H9 (cell line): ENCODE data around the gene CMPK2. TPM values are rescaled to one million over a fixed set of nuclear protein-coding genes. Genes with fewer than 3 reads are reported as not detected.

Experiments used
- DNase-seq: peaks from one replicate; pipeline ENCODE4 v3.0.0-alpha.2; 2017
- H2AFZ ChIP-seq: one replicate; pipeline ENCODE4 v1.6.1; 2013; ENCODE audit warnings: mild to moderate bottlenecking, low read length, control low read depth, moderate library complexity
- H2AK5ac ChIP-seq: 2 replicates; pipeline ENCODE4 v1.6.1; 2013; ENCODE audit warnings: low read length, control low read depth, mixed read lengths; ENCODE audit not compliant: insufficient read length
- H2BK120ac ChIP-seq: one replicate; pipeline ENCODE4 v1.6.1; 2013; ENCODE audit warnings: low read depth, mild to moderate bottlenecking, low read length, control low read depth, inconsistent platforms; ENCODE audit not compliant: poor library complexity, severe bottlenecking
- H2BK12ac ChIP-seq: 2 replicates; pipeline ENCODE4 v1.6.1; 2013; ENCODE audit warnings: low read length, control low read depth, mixed read lengths, low read depth; ENCODE audit not compliant: insufficient read length
- H2BK15ac ChIP-seq: 2 replicates; pipeline ENCODE4 v1.6.1; 2013; ENCODE audit warnings: low read depth, low read length, control low read depth
- H2BK20ac ChIP-seq: one replicate; pipeline ENCODE4 v1.6.1; 2013; ENCODE audit warnings: low read depth, mild to moderate bottlenecking, low read length, control low read depth, inconsistent platforms; ENCODE audit not compliant: poor library complexity, severe bottlenecking
- H2BK5ac ChIP-seq: 2 replicates; pipeline ENCODE4 v1.6.1; 2013; ENCODE audit warnings: low read length, control low read depth, mixed read lengths; ENCODE audit not compliant: insufficient read length
- H3K14ac ChIP-seq: 2 replicates; pipeline ENCODE4 v1.6.1; 2013; ENCODE audit warnings: low read length, control low read depth; ENCODE audit not compliant: insufficient read depth
- H3K18ac ChIP-seq: 2 replicates; pipeline ENCODE4 v1.6.1; 2013; ENCODE audit warnings: low read depth, mild to moderate bottlenecking, mixed read lengths, low read length, control low read depth; ENCODE audit not compliant: insufficient read length
- H3K23ac ChIP-seq: 2 replicates; pipeline ENCODE4 v1.6.1; 2013; ENCODE audit warnings: low read length, control low read depth, mixed read lengths, low read depth; ENCODE audit not compliant: insufficient read length
- H3K23me2 ChIP-seq: 2 replicates; pipeline ENCODE4 v1.6.1; 2013; ENCODE audit warnings: low read depth, mild to moderate bottlenecking, mixed read lengths, low read length, control low read depth; ENCODE audit not compliant: insufficient read length, poor library complexity, severe bottlenecking
- H3K27ac ChIP-seq: 2 replicates; pipeline ENCODE4 v1.5.1; 2013; ENCODE audit warnings: low read length, control low read depth, mixed read lengths, low read depth; ENCODE audit not compliant: insufficient read length
- H3K27me3 ChIP-seq: 2 replicates; pipeline ENCODE4 v1.6.1; 2013; ENCODE audit warnings: low read length, control low read depth, inconsistent platforms; ENCODE audit not compliant: insufficient read depth
- H3K4ac ChIP-seq: 2 replicates; pipeline ENCODE4 v1.6.1; 2013; ENCODE audit warnings: low read depth, mild to moderate bottlenecking, control low read depth, inconsistent platforms, low read length, moderate library complexity
- H3K4me1 ChIP-seq: 2 replicates; pipeline ENCODE4 v1.6.1; 2013; ENCODE audit warnings: low read length, control low read depth, inconsistent platforms; ENCODE audit not compliant: insufficient read depth
- H3K4me2 ChIP-seq: 2 replicates; pipeline ENCODE4 v1.6.1; 2013; ENCODE audit warnings: low read length, control low read depth, mixed read lengths; ENCODE audit not compliant: insufficient read length, insufficient read depth
- H3K56ac ChIP-seq: 2 replicates; pipeline ENCODE4 v1.6.1; 2013; ENCODE audit warnings: low read depth, mild to moderate bottlenecking, mixed read lengths, low read length, control low read depth; ENCODE audit not compliant: insufficient read length
- H3K79me1 ChIP-seq: 2 replicates; pipeline ENCODE4 v1.6.1; 2013; ENCODE audit warnings: low read depth, mild to moderate bottlenecking, moderate library complexity, low read length, control low read depth, inconsistent platforms; ENCODE audit not compliant: insufficient read depth, poor library complexity, severe bottlenecking
- H3K79me2 ChIP-seq: 2 replicates; pipeline ENCODE4 v1.6.1; 2013; ENCODE audit warnings: low read length, control low read depth, inconsistent platforms; ENCODE audit not compliant: insufficient read depth
- H3K9ac ChIP-seq: 2 replicates; pipeline ENCODE4 v1.6.1; 2013; ENCODE audit warnings: low read length, control low read depth, mixed read lengths; ENCODE audit not compliant: insufficient read length; ENCODE audit errors: extremely low read depth
- H3K9me3 ChIP-seq: one replicate; pipeline ENCODE4 v1.6.1; 2013; ENCODE audit warnings: low read depth, low read length, inconsistent platforms; ENCODE audit not compliant: control insufficient read depth
- H3T11ph ChIP-seq: one replicate; pipeline ENCODE4 v1.6.1; 2013; ENCODE audit warnings: mild to moderate bottlenecking, low read length, control low read depth, inconsistent platforms
- H4K20me1 ChIP-seq: one replicate; pipeline ENCODE4 v1.6.1; 2013; ENCODE audit not compliant: control insufficient read depth, insufficient read length, insufficient read depth
- H4K5ac ChIP-seq: 2 replicates; pipeline ENCODE4 v1.6.1; 2013; ENCODE audit warnings: low read depth, mild to moderate bottlenecking, mixed read lengths, low read length, control low read depth; ENCODE audit not compliant: insufficient read length
- H4K8ac ChIP-seq: replicated peaks from 2 replicates; pipeline ENCODE4 v1.6.1; 2013; ENCODE audit warnings: low read length, control low read depth, mixed read lengths, low read depth; ENCODE audit not compliant: insufficient read length
- H4K91ac ChIP-seq: 2 replicates; pipeline ENCODE4 v1.6.1; 2013; ENCODE audit warnings: low read depth, mild to moderate bottlenecking, moderate library complexity, mixed read lengths, low read length, control low read depth; ENCODE audit not compliant: insufficient read length
- H3K27ac Mint-ChIP-seq, 3 experiments: 2 replicates in 2 of 3; 3 replicates in 1 of 3; pipeline ENCODE4 v1.8.0; 2020 to 2021; ENCODE audit warnings: mixed read lengths in 3 of 3, mild to moderate bottlenecking in 1 of 3, moderate library complexity in 1 of 3
- H3K27me3 Mint-ChIP-seq: 2 replicates; pipeline ENCODE4 v1.8.0; 2021; ENCODE audit warnings: low read depth, mild to moderate bottlenecking, moderate library complexity, mixed read lengths
- H3K36me3 Mint-ChIP-seq, 3 experiments: 2 replicates in 2 of 3; 3 replicates in 1 of 3; pipeline ENCODE4 v1.8.0; 2020 to 2021; ENCODE audit warnings: low read depth in 3 of 3, mixed read lengths in 3 of 3; ENCODE audit not compliant: insufficient read depth in 1 of 3
- H3K4me1 Mint-ChIP-seq, 2 experiments: 2 replicates each; pipeline ENCODE4 v1.8.0; 2020; ENCODE audit warnings: mixed read lengths in 2 of 2
- H3K4me3 Mint-ChIP-seq, 2 experiments: 2 replicates in 1 of 2; 3 replicates in 1 of 2; pipeline ENCODE4 v1.8.0; 2020 to 2021; ENCODE audit warnings: mild to moderate bottlenecking in 2 of 2, mixed read lengths in 2 of 2, moderate library complexity in 1 of 2
- H3K9me3 Mint-ChIP-seq, 2 experiments: 2 replicates in 1 of 2; 3 replicates in 1 of 2; pipeline ENCODE4 v1.8.0; 2020; ENCODE audit warnings: mild to moderate bottlenecking in 2 of 2, mixed read lengths in 2 of 2, moderate library complexity in 1 of 2
- WGBS: extraction: QIAGEN DNeasy Blood & Tissue Kit; methylation state at CpG from one replicate; pipeline ENCODE4 v1.1.7; 2013; ENCODE audit warnings: missing lambda C conversion rate, low lambda C conversion rate, mixed read lengths; ENCODE audit not compliant: insufficient read length; ENCODE audit errors: extremely low coverage; 5-methylcytosine and 5-hydroxymethylcytosine counted together
- total RNA-seq: library from RNA; stranded (reverse); gene quantifications from 2 replicates; pipeline ENCODE4 v1.2.1, GENCODE V29; 2021
- TF ChIP-seq, protein P1 (sequence below): fragments of 200-600 bp; sonication (generic); conservative IDR thresholded peaks from 3 replicates; pipeline ENCODE4 v1.8.0; 2021; ENCODE audit warnings: antibody characterized with exemption, mild to moderate bottlenecking

CMPK2 gene
- total RNA-seq, 1 experiment from 2014 or later, result 0.90 TPM

GRCh38 chr2:6827566-6828298 is 38.0 kb downstream of the CMPK2 start:
- Histone ChIP-seq H3K56ac (no peak overlapping the region), H2BK12ac (no peak overlapping the region), H3K9me3 (no peaks in the 10 kb centered on the region), H4K8ac (no peak overlapping the region), H2BK5ac (no peak overlapping the region), H4K91ac (no peak overlapping the region), H2AK5ac (no peak overlapping the region), H3K23me2 (no peaks in the 10 kb centered on the region), H2BK120ac (no peak overlapping the region), H3K14ac (no peak overlapping the region), H3K4me2 (no peak overlapping the region), H4K20me1 (no peaks in the 10 kb centered on the region), H3K4me1 (no peaks in the 10 kb centered on the region), H3K27ac (no peak overlapping the region), H3K79me2 (no peaks in the 10 kb centered on the region), H2BK15ac (no peak overlapping the region), H3K79me1 (no peaks in the 10 kb centered on the region), H4K5ac (no peak overlapping the region), H3K9ac (no peak overlapping the region), H3T11ph (no peak overlapping the region), H3K27me3 (no peaks in the 10 kb centered on the region), H2AFZ (no peak overlapping the region), H3K18ac (no peak overlapping the region), H2BK20ac (no peak overlapping the region), H3K4ac (no peak overlapping the region), H3K23ac (no peak overlapping the region)
- H3K27ac Mint-ChIP-seq, result peak overlapping the region in 2 of 3 experiments; percentile 25 to 37; a peak in 1 of 7 replicates
- peaks cover 23 to 31% of the 10 kb centered on the region in 2 experiments for H3K9me3 Mint-ChIP-seq
- H3K27me3 Mint-ChIP-seq, result no peaks in the 10 kb centered on the region
- H3K4me3 Mint-ChIP-seq, result no peak overlapping the region
- peaks cover 8 to 19% (median 11%) of the 10 kb centered on the region in 3 experiments for H3K36me3 Mint-ChIP-seq
- H3K4me1 Mint-ChIP-seq, result peaks cover 11 to 15% of the 10 kb centered on the region in 2 experiments
- DNase-seq, result no peak
- TF ChIP-seq, protein P1, sequence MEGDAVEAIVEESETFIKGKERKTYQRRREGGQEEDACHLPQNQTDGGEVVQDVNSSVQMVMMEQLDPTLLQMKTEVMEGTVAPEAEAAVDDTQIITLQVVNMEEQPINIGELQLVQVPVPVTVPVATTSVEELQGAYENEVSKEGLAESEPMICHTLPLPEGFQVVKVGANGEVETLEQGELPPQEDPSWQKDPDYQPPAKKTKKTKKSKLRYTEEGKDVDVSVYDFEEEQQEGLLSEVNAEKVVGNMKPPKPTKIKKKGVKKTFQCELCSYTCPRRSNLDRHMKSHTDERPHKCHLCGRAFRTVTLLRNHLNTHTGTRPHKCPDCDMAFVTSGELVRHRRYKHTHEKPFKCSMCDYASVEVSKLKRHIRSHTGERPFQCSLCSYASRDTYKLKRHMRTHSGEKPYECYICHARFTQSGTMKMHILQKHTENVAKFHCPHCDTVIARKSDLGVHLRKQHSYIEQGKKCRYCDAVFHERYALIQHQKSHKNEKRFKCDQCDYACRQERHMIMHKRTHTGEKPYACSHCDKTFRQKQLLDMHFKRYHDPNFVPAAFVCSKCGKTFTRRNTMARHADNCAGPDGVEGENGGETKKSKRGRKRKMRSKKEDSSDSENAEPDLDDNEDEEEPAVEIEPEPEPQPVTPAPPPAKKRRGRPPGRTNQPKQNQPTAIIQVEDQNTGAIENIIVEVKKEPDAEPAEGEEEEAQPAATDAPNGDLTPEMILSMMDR, result no peak
- no CpG with 5 or more reads among the region's 5 CpGs for WGBS
